RWPE2 (cell line): Measurements from ENCODE around the gene ACTR1A.

ENCODE experiments used
- ATAC-seq: fragments of 200-7000 bp; cut with Tn5 transposase; 3 replicates; pipeline ENCODE4 v1.9.1; 2021; ENCODE audit warnings: low read depth
- DNase-seq: peaks from one replicate; pipeline ENCODE4 v3.0.0-alpha.2; 2020; ENCODE audit warnings: low spot score
- H3K27ac ChIP-seq: fragments of 450-650 bp; 2 replicates; pipeline ENCODE4 v1.5.1; 2017; ENCODE audit warnings: mild to moderate bottlenecking; ENCODE audit not compliant: poor library complexity, severe bottlenecking
- H3K27me3 ChIP-seq: fragments of 250-450 bp; sonication (Bioruptor Pico); 2 replicates; pipeline ENCODE4 v1.5.1; 2021; ENCODE audit warnings: mild to moderate bottlenecking, moderate library complexity; ENCODE audit not compliant: insufficient read depth, poor library complexity, severe bottlenecking
- H3K36me3 ChIP-seq: fragments of 250-450 bp; sonication (Bioruptor Pico); 2 replicates; pipeline ENCODE4 v1.5.1; 2020; ENCODE audit warnings: low read depth, mild to moderate bottlenecking, moderate library complexity
- H3K4me1 ChIP-seq: fragments of 250-450 bp; sonication (Bioruptor Pico); 2 replicates; pipeline ENCODE4 v1.5.1; 2021; ENCODE audit warnings: mild to moderate bottlenecking, moderate library complexity; ENCODE audit not compliant: insufficient read depth, poor library complexity, severe bottlenecking
- H3K4me3 ChIP-seq: fragments of 250-450 bp; sonication (Bioruptor Pico); 2 replicates; pipeline ENCODE4 v1.5.1; 2021; ENCODE audit warnings: mild to moderate bottlenecking, moderate library complexity; ENCODE audit not compliant: severe bottlenecking
- H3K9me3 ChIP-seq: fragments of 250-450 bp; sonication (Bioruptor Pico); 2 replicates; pipeline ENCODE4 v1.5.1; 2021; ENCODE audit warnings: mild to moderate bottlenecking, moderate library complexity; ENCODE audit not compliant: severe bottlenecking
- TF ChIP-seq, protein P1 (sequence below): fragments of 450-650 bp; IDR thresholded peaks from one replicate; pipeline ENCODE4 v1.5.1; 2017; ENCODE audit warnings: mild to moderate bottlenecking, moderate library complexity; ENCODE audit not compliant: poor library complexity, severe bottlenecking

ACTR1A gene

DNA sequence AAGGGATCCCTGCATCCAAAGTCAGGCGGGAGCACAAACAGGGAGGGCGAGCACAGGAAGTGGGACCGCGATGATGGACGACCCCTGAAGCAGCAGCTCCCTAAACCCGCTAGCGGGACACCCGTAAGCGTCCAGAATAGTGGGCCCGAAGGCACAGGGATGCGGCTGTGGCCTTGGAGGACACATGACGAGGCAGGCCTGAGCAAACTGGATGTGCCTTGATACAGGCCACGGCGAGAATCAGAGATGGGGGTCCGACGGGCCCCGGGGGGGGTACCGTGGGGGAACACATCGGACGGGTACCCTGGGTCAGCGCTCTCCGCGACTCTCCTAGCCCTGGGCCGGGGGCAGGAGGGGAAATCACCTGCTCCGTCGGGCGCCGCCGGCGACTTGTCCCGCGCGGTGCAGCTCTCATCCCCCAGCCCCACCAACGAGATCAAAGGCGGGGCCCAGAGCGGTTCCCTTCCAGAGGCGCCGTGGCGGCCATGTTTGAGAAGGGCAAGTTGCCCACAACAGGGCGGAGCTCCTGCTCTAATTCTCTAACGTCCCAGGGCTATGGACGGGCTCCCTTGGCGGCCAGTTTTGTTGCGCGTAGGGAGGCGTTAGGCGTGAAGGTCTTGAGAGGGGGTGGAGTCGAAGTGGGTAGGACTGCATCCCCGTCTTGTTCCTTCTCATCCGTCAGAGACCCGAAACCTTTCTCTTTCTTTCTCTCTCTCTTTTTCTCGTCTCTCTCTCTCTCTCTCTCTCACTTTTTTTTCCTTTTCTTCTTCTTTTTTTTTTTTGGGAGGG is 70.2 kb downstream of the ACTR1A start, which contains the start of gene CUEDC2:
TSS of gene CUEDC2 (minus strand) at position 413 of the 789 bp plus-strand sequence. CDS start 7,386 bp downstream, outside the sequence.
- H3K4me3 ChIP-seq = peak within 1 kb of the TSS; percentile 65
- DNase-seq = peak; percentile 92
- H3K4me1 ChIP-seq = peaks cover 10% of the 10 kb centered on the region
- H3K27me3 ChIP-seq = no peaks in the 10 kb centered on the region
- no peaks in the 10 kb centered on the region for H3K9me3 ChIP-seq
- peaks cover 11% of the 10 kb centered on the region for H3K36me3 ChIP-seq
- peak within 1 kb of the TSS; percentile 56 for H3K27ac ChIP-seq
- TF ChIP-seq, protein P1, sequence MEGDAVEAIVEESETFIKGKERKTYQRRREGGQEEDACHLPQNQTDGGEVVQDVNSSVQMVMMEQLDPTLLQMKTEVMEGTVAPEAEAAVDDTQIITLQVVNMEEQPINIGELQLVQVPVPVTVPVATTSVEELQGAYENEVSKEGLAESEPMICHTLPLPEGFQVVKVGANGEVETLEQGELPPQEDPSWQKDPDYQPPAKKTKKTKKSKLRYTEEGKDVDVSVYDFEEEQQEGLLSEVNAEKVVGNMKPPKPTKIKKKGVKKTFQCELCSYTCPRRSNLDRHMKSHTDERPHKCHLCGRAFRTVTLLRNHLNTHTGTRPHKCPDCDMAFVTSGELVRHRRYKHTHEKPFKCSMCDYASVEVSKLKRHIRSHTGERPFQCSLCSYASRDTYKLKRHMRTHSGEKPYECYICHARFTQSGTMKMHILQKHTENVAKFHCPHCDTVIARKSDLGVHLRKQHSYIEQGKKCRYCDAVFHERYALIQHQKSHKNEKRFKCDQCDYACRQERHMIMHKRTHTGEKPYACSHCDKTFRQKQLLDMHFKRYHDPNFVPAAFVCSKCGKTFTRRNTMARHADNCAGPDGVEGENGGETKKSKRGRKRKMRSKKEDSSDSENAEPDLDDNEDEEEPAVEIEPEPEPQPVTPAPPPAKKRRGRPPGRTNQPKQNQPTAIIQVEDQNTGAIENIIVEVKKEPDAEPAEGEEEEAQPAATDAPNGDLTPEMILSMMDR = no peak
- ATAC-seq = peak; percentile 95

DNA sequence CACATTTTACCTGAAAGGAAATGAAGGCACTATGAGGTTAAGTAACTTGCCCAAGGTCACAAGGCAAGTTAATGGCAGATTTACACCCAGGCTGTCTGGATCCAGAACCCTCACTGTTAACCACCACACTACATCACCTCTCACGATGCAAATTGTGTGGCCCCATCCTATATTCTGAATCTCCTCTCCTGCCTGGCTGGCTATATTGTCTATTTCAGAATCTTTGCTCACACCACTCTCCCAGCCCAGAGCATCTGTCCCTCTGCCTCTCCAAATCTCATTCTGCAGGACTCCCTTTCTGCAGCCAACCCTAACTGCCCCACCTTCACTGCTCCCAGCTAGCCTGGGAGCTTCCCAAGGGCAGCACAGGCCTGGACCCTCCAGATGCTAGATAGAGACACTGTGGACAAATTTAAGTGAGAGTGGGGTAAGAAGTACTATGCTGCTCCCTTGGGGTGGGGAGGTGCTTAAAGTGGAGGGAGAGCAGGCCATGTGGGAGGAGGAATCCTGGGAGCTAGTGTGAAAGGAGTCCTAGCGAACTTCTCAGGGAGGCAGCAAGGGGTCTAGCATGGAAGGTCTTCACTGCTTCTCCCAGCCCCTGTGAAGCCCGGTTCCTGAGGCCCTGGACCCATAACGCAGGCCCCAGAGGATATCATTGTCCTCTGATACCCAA is 70.9 kb downstream of the ACTR1A start:
- no peaks in the 10 kb centered on the region for H3K27me3 ChIP-seq
- peak overlapping the region; percentile 56 for H3K27ac ChIP-seq
- peaks cover 10% of the 10 kb centered on the region for H3K4me1 ChIP-seq
- ATAC-seq (peak; percentile 7; the same call in 1 of the 3 replicates), DNase-seq (no peak)
- no peaks in the 10 kb centered on the region for H3K9me3 ChIP-seq
- TF ChIP-seq, protein P1 = no peak
- H3K36me3 ChIP-seq = peaks cover 11% of the 10 kb centered on the region
- peak overlapping the region; percentile 65 for H3K4me3 ChIP-seq

DNA sequence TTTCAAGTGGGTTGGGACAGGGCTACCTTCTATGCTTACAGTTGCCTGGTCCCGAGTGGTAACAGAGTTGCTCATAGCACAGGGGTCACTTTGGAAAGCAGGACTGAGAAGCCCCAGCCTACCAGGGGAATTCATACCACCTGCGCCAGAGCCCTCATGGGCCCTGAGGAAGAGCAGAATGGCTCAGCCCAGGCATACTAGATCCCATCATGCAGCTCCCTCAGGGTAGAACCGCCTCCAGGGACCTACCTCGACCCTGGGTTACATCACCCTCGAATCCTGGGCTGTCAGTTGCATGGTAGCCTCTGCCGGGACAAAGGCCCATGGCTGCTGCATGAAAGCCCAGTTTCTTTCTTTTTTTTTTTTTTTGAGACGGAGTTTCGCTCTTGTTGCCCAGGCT is 73.0 kb downstream of the ACTR1A start:
- ATAC-seq = no peak
- no peak overlapping the region for H3K27ac ChIP-seq
- no peak for DNase-seq
- no peak overlapping the region for H3K4me3 ChIP-seq
- TF ChIP-seq, protein P1 = no peak
- H3K36me3 ChIP-seq = peaks cover 11% of the 10 kb centered on the region
- H3K9me3 ChIP-seq = no peaks in the 10 kb centered on the region
- no peaks in the 10 kb centered on the region for H3K27me3 ChIP-seq
- H3K4me1 ChIP-seq = peaks cover 5% of the 10 kb centered on the region
